Vein endothelial cell (primary cell): ENCODE results near the gene MOXD1. TPM values are rescaled to one million over a fixed set of nuclear protein-coding genes. Genes with fewer than 3 reads are reported as not detected.

Experiments used
- total RNA-seq: library from RNA; depleted of rRNA; stranded (reverse); fragments of >200 nt; gene quantifications from 2 replicates; pipeline ENCODE4 v1.2.3, GENCODE V29; 2012

Gene MOXD1
- 0.29 TPM in 1 of 2 replicates, not detected in the other for total RNA-seq

GRCh38 chr6:132400883-132401617, at the start of gene MOXD1:
Gene MOXD1 (minus strand): TSS chr6:132401475. CDS start chr6:132401426, 49 bp downstream.

Other genes with a start within 250 kb of the MOXD1 start
- gene STX7, start 111.6 kb upstream of the MOXD1 start, total RNA-seq: 26.8 and 47.7 TPM in 2 replicates
- not detected in 2 replicates for gene TAAR9, start 136.8 kb upstream of the MOXD1 start, total RNA-seq
- not detected in 2 replicates for gene TAAR8, start 151.2 kb upstream of the MOXD1 start, total RNA-seq
- not detected in 2 replicates for gene TAAR6, start 168.8 kb upstream of the MOXD1 start, total RNA-seq
- not detected in 2 replicates for gene TAAR5, start 188.3 kb upstream of the MOXD1 start, total RNA-seq
- gene TAAR2, start 222.8 kb upstream of the MOXD1 start, total RNA-seq: not detected in 2 replicates